ENCODE measurements around the gene GPR157.
"Not testable (repeated sequence)": the region's sequence is repeated elsewhere in the genome, so short reads cannot be mapped to it uniquely, and the experiment has no call there.

Gene GPR157

GRCh38 chr1:9145714-9146113 lies 16.8 kb upstream of the GPR157 start:
- DNase-seq: no peak

- no peak for DNase-seq
These were observed 16.2 kb upstream of the GPR157 start for GRCh38 chr1:9145021-9145668.

- DNase-seq: not testable (repeated sequence)
These were observed 15.6 kb upstream of the GPR157 start for GRCh38 chr1:9144494-9144893.

GRCh38 chr1:9143250-9143649 lies 14.3 kb upstream of the GPR157 start:
- DNase-seq: no peak

- no peak for DNase-seq
These were observed 11.0 kb upstream of the GPR157 start for GRCh38 chr1:9139930-9140329.

GRCh38 chr1:9136932-9137331 lies 8.0 kb upstream of the GPR157 start:
- no peak for DNase-seq

GRCh38 chr1:9135073-9135836 lies 6.4 kb upstream of the GPR157 start:
- DNase-seq: no peak

- no peak for DNase-seq
These were observed 5.1 kb upstream of the GPR157 start for GRCh38 chr1:9133870-9134585.

GRCh38 chr1:9129266-9130041 lies 552 bp upstream of the GPR157 start:
- peak; percentile 79 for DNase-seq

GRCh38 chr1:9128166-9128519 lies 759 bp downstream of the GPR157 start:
- no peak for DNase-seq

- no peak for DNase-seq
These were observed 1.3 kb downstream of the GPR157 start for GRCh38 chr1:9127395-9128165.

- no peak for DNase-seq
These were observed 2.4 kb downstream of the GPR157 start for GRCh38 chr1:9126511-9126910.

GRCh38 chr1:9125847-9126246 lies 3.1 kb downstream of the GPR157 start:
- not testable (repeated sequence) for DNase-seq

GRCh38 chr1:9125325-9125724 lies 3.6 kb downstream of the GPR157 start:
- no peak for DNase-seq

GRCh38 chr1:9124389-9124788 lies 4.5 kb downstream of the GPR157 start:
- DNase-seq: not testable (repeated sequence)

- DNase-seq: not testable (repeated sequence)
These were observed 5.2 kb downstream of the GPR157 start for GRCh38 chr1:9123665-9124064.

GRCh38 chr1:9121496-9122409 lies 7.1 kb downstream of the GPR157 start:
- peak; percentile 44 for DNase-seq

- DNase-seq: no peak
These were observed 8.5 kb downstream of the GPR157 start for GRCh38 chr1:9120312-9120958.

GRCh38 chr1:9119745-9120144 lies 9.2 kb downstream of the GPR157 start:
- no peak for DNase-seq

- no peak for DNase-seq
These were observed 10.7 kb downstream of the GPR157 start for GRCh38 chr1:9118186-9118585.

All from activated CD4-positive, CD25-positive, alpha-beta regulatory T cell treated with anti-CD3 and anti-CD28 coated beads, Interleukin-2, amount 50 U/mL, for 72 hours (primary cell).